ENCODE data around the gene FAM120A.

Gene FAM120A

DNA sequence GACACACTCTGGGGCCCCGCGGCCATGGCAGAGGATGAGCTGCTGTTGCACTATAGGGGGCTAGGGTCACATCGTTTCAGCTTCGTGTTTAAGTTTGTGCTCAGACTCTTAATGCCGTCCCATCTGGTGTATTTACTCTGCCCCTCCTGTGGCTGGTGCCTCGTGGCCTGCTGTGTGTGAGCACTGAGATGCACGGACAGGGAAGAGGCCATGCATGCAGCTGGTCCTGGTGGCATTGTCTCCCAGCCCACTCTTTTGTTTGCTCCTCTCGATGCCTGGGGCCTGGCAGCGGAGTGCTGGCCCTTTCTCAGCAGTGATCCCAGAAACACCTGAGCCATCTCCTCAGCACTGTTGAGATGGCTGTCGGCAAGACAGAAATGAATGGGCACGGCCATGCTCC, 94.9 kb downstream of the FAM120A start:
- no peak for FAIRE-seq
- no peak for DNase-seq (ENCODE audit: low spot score)

DNA sequence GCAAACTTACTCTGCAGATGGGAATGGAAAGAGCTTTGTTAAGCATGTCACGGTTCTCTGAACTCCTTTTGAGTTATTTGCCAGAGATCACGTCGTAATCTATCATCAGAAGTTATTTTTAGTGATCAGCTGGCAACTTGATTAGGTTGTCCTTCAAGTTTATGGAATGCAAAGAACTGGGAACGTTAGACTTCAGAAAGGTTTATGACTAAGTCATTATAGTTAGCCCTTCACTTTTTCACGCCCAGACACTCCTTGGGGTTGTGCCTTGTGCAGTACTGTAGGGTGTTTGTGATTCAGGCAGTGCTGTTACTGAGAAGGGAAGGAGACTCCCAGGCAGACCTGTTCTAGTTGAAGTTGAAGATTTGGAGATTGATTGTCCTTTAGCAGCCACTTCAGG, 98.1 kb downstream of the FAM120A start:
- FAIRE-seq (no peak), DNase-seq (ENCODE audit: low spot score) (no peak)

DNA sequence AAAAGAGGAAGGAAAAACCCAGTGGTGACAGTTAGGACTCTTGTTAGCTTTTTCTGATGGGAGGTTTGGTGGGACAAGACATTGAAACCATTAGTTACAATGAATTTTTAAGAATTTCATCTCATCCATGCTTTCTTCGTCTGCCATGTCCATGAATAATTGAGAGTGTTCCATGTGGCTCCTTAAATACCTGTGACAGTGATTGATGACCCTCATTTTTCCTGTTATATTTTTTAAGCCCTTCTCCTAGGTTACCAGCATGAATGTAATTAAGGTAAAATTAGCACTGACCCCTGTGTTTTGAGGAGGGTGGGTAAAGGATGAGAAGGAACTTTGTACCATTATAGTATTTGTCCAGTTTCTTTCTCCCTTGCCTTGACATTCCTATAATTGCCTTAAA, 101.4 kb downstream of the FAM120A start:
- DNase-seq (ENCODE audit: low spot score) (no peak), FAIRE-seq (no peak)

DNA sequence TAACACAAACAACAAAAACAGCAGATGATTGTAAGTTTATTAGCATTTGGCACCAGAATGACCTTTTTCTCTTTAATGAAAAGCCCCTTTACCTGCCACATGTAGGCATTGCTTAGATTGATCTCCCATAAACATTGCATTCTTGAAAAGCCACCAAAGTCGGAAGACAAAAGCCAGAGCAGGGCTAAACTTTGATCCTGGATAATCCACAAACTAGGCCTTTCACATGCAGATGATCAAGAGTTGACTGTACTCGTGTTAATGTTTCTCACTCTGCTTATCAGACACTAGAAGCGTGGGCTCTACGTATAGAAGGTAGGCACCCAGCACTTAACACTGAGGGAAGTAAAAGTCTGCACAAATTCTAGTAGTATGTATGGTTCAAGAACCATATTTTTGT, 103.9 kb downstream of the FAM120A start:
- DNase-seq (ENCODE audit: low spot score) (no peak), FAIRE-seq (no peak)

DNA sequence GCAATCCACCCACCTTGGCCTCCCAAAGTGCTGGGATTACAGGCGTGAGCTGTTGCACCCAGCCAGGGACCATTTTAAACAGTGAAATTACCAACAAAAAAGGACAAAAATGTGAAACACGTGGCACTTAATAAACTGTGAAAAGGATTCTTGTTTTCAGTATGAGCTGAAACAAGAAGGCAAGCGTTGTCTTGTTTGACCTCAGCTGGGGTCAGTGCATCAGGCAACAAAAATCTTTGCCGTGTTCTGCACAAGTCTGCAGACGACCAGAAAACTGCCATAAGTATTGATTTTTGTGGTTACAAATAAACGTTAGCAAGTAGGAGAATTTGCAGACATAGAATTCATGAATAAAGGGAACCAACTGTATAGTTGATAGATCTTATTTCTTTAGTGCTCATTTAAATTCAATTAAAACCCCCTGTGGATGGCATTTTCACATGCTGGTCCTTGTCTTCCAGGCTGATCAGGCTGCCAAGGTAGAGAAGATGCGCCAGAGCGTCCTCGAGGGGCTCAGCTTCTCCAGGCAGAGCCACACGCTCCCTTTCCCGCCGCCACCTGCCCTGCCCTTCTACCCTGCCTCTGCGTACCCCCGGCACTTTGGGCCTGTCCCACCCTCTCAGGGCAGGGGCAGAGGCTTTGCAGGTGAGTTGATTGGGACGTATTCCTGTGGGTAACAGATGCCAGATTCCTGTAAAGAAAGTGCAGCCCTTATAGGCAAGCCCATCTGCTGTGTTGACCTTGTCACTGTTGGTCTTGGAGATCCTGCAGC, 106.1 kb downstream of the FAM120A start:
- DNase-seq (ENCODE audit: low spot score): no peak
- FAIRE-seq: no peak

DNA sequence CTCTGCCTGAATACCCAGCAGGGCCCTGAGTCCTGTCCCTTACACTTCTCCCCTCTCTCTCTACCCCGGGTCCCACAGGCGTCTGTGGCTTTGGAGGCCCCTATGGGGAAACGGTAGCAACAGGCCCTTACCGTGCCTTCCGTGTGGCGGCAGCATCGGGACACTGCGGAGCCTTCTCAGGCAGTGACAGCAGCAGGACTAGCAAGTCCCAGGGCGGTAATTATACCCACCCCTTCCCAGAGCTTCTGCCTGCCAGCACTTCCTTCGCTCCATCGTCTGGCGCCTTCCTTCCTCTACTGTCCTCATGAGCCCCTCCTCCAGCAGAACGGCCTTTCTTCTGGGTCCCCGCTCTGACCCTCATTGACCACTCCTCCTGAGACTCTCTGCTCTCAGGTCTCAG, 107.0 kb downstream of the FAM120A start:
- no peak for DNase-seq (ENCODE audit: low spot score)
- FAIRE-seq: no peak

DNA sequence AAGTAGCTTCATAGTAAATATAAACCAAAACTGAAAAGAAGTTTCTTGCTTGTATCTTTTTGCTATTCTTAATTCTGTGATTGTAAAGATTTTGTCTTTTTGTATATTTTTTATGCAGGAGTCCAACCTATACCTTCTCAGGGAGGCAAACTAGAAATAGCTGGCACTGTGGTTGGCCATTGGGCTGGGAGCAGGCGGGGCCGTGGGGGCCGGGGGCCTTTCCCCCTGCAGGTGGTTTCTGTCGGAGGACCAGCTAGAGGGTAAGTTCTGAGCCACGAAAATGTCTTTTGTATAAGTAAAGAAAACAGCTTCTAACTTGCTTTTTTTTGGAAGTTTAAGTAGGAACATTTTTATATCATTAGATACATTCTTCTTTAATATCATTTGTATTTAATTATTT, 109.5 kb downstream of the FAM120A start:
- no peak for DNase-seq (ENCODE audit: low spot score)
- no peak for FAIRE-seq

DNA sequence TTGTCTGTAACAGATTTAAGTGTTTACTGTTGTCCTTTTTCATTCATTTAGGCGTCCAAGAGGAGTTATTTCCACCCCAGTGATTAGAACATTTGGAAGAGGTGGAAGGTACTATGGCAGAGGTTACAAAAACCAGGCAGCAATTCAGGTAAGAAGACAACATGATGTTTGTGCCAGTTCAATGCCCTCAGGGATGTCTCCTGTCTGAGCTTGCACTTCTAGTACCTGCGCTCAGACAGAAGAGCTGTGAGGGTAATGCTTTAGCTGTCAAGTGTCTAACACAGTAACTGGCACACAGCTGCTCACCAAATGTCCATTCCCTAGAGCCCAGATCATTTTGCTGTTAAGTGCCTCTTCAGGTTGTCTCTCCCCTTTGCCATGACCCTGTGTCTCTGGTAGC, 110.7 kb downstream of the FAM120A start:
- FAIRE-seq: no peak
- DNase-seq (ENCODE audit: low spot score): no peak

DNA sequence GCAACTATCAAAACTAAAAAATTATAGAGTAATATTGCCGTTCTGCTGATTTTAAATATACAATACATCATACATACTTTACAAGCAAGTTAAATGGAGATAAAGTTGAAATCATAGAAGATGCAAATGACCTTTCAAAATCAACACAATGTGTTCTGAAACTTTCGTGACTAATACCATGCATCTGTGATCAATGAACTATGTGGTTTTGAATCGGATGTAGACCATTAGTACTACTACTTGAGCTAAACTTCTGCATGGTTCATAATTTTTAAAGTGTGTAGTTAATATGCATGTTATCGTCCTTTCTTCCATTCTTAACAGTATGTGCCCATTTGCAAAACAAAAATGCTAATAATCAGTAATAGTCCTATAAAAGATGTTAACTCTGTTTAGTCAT, 113.6 kb downstream of the FAM120A start:
- DNase-seq (ENCODE audit: low spot score) (no peak), FAIRE-seq (no peak)

DNA sequence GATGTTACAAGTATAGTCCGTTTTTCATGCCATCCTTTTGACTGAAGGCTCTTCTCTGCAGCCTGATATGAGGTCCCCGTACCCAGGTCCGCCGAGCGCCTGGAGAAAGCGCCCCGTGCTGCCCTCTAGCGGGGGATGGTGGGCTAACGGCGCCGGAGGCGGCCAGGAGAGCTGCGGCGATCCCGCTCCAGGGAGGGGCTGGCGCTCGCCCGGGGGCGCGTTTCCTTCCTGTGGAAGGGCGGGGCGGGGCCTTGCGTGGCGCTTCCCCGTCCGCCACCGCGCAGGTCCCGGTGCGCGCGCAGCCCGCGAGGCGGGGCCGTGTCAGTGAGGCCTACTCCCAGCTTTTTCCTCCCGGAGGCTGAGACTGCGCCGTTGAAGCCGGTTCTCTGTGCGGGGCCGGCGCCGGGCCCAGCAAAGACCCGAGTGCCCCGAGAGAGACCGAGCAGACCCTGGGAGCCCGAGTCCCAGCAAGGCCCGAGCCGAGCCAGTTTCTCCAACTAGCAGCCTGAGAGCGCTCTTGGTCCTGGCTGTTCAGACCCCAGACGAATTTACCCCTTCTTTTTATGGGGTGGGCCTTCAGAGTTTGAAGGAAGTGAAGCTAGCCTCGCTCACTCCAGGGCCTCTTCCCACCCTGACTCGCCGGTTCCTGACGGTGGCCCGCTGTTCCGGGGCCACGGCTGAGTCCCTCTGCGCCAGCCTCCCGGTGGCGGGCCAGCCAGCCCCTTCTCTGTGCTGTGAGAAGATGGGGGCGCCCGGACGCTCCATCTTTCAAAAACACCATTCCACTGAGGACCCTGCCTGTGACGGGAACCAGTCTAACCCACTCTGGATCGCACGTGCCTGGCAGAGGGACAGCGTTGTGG, 115.2 kb downstream of the FAM120A start:
- peak; percentile 88 for DNase-seq (ENCODE audit: low spot score)
- no peak for FAIRE-seq

DNA sequence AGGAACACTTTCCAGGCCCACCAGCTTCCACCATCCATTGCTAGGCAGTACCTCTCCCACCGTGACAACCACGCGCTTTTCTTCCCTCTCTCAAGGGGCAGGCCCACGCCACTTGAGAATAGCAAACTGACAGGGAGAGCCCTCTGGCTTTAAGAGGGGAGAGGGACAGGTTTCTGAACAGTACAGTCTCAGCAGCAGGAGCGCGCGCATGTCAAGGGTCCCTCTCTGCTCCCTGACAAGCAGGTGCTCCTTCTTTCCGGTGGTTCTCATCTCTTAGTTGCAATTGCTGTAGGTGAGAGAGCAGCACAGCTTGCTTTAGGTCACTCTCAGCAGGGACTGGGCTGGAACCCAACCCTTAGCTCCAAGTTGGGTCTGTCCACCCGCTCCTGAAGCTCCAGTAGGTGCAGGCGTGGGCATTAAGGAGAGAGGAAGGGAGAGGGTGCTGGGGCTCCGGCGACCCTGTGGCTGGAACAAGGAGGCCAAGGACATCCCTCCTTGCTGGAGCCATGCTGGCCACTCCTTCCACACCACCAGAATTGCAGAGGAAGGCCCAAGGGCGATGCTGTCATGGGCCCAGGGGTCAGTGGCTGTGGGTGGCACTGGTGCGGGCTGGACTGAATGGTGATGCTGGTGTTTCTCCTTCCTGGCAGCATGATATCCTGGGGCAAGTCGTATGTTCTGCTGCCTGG, 115.9 kb downstream of the FAM120A start:
- no peak for DNase-seq (ENCODE audit: low spot score)
- FAIRE-seq: no peak

DNA sequence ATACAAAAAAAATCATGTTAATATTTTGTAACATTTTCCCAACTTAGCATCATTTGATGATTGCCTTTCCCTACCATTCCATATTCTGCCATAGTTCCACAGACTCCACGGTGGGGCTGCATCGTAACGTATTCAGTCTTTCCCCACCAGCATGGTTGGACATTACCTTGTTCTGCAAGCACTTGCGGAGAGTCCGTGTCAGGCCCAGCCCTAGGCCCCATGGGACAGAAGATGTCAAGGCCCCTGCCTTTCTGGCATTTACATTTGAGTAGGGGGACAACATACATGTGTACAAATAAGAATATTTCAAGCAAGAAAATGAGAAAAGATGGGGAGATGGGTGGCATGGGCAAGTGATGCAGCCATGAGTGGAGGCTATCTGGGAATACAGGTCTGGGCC, 116.7 kb downstream of the FAM120A start:
- no peak for FAIRE-seq
- no peak for DNase-seq (ENCODE audit: low spot score)

DNA sequence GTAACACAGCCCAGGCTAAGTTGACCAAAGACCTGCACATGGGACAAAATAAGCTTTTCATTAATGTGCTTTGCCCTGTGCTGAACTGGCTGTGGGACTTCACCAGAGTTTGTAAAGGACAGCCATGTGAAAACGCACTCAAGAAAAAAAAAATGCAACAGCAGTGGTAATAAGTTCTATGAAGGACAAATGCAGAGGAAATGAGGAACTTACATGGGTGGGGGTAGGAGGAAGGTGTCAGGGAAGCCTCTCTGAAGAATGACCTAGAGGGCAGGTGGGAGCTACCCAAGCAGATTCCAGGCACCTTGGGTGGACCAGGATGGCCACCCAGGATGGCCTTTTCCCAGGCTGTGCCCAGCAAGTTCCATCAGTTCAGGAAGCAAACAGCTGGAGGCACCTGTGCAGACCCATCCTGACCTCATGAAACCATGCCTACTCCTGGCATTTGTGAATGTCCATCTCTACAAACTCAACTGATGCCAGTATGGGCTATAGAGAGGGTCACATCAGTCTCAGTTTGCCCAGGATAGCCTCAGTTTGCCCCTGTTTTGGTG, 118.2 kb downstream of the FAM120A start:
- DNase-seq (ENCODE audit: low spot score) (no peak), FAIRE-seq (no peak)

DNA sequence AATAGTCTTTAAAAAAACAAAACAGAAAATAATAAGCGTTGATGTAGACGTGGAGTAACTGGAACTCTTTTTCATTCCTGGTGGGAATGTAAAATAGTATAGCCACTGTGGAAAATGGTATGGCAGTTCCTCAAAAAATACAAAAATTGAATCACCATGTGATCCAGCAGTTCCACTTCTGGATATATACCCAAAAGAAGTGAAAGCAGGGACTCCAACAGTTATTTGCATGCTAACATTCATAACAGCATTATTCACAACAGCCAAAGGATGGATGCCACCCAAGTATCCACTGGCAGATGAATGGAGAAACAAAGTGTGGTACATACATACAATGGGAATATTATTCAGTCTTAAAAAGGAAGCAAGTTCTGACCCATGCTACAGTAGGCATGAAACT, 120.7 kb downstream of the FAM120A start:
- no peak for DNase-seq (ENCODE audit: low spot score)
- no peak for FAIRE-seq

DNA sequence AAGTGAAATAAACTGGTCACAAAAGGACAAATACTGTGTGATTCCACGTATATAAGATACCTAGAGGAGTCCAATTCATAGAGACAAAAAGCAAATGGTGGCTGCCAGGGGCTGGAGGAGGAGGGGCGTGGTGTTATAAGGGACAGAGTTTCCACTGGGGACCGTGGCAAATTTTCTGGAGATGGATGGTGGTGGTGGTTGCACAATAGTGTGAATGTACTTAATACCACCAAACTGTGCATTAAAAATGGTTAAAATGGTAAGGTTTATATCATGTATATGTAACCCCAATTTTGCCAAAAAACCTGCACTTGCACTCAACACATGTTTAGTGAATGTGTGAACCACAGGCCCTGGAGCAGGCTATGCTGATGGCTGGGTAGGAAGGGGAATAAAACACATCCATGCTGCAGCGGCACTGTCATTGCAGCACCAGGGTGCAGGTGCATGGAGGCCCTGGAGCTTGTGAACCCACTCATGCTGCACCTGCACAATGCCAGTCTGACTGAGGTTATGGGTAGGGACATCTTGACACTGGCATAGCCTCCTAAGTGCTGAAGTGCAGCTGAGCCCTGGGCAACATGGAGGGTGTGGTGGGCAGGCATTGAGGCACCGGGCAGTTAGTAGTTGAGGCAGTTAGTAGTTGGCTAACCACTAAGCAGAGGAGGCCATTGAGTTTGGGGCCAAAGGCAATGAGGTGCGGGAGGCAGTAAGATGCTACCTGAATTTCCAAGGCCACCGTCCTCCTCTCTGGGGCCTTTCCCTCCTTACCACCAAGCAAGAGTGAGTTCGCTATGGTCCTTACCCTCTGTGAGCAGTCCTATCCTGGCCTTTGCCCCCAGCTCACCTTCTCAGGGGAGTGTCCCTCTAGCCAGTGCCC, 121.4 kb downstream of the FAM120A start:
- FAIRE-seq (no peak), DNase-seq (ENCODE audit: low spot score) (no peak)

DNA sequence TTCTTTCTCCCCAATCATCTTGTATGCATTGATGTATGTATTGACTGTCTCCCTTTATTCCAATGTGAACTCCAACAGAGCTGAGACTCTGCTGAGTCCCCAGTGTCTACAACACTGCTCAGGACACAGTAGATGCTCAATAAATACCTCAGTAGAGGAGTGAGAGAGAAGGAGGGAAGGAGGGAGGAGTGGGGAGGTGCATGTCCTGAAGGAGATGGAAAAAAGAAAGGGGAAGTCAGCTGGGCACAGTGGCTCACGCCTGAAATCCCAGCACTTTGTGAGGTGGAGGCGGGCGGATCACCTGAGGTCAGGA, 122.0 kb downstream of the FAM120A start:
- FAIRE-seq (no peak), DNase-seq (ENCODE audit: low spot score) (no peak)

DNA sequence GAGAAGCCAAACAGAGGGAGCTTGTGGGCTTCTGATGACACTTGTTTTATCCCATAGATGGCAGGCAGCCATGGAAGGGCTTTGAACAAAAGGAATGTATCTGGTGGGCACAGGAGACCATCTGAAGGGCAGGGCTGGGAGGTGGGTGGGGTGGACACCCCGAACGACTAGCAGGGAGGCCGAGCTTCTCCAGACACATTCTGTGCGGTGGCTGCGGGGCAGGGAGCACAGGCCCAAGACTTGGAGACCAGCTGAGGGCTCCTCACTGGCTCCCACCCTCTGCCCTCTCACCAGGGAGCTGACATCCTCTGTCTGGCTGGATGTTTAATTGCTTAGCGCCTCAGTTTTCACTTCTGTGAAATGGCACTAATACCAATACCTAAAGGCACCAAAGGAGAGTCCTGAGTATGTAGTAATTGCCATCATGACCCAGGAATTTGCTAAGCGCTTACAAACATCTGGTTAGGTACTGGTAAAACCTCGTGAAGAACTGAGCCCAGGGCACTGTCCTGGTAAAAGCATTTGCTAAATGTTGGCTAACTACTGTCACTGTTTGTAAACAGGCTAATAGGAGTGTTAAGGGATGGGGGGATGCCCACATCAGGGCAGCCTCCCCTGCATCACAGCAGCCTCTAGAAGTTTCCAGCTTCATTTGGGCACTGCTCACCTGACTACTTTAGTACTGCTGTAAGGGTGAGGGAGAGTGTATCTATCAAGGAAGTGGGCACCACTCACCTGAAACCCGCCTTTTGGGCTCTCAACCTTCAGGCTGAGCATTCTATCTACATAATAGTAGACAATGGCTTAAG, 122.8 kb downstream of the FAM120A start:
- DNase-seq (ENCODE audit: low spot score) (no peak), FAIRE-seq (no peak)

DNA sequence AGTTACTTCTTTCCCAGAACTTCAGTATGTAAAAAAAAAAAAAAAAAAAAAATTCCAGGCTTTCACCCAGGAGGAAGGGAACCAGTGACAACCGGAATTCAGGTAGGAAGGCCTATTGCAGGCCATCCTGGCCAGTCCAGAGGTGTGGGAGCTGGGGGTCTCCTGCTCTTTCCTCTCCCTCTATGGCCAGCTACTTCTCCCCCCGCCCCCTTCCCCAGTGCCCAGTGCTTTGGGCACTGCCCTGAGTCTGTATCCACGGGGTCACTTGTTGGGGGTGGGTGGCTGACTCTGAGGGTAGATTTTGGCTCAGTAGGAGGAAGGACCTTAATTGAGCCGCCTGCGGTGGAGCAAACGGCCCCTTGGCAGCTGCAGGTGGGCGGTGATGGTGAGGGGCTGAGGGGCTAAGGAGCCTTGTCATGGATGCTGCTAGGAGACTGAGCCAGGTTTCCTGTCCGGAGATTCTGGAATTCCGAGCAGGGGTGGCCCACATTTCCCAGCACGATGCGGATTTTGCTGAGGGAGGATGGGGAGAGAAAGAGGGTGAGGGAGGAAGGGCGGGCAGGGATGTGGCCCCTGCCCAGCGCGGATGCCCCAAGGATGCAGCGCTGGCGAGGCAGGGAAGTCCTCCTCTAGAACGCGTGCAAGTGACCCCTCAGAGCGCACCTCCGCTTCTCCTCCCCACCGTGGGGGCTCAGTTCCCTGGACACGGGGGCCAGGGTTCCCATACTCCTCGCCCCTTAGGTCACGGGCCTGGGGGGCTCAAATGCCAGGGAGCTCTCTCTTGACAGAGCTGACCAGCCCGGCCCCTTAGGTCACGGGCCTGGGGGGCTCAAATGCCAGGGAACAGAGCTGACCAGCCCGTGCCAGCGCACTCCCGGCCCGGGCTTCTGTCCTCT, 123.7 kb downstream of the FAM120A start:
- DNase-seq (ENCODE audit: low spot score): no peak
- no peak for FAIRE-seq

DNA sequence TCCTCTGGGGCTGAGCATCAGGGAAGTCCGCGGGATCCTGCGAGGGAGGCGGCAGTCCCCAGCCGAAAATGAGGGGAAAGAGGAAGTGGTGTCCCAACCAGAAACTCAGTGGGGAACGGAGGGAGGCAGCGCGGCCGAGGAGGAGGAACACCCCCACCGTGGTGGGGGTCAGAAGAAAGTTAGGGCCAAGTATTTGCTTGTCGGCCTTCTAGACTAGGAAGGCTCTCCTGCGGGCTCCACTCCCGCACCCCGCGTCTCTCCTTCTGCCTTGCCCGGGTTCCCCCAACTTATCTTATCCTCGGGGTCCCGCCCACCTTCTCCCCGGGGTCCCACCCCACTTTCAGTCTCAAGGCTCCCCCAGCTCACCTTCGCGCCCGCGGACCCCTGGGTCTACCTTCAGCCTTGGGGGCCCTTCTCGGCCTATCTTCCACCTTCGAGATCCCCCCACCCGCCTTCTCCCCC, 124.3 kb downstream of the FAM120A start:
- FAIRE-seq (no peak), DNase-seq (ENCODE audit: low spot score) (no peak)

Measured in RCC 7860 (cell line).